Measurements from ENCODE around the gene OXLD1.
A peak's percentile ranks its signal among the peaks of the same experiment; 100 is the strongest.
"Not testable (repeated sequence)": the region's sequence is repeated elsewhere in the genome, so short reads cannot be mapped to it uniquely, and the experiment has no call there.

Gene OXLD1

GRCh38 chr17:81648707-81649085 is 17.7 kb downstream of the OXLD1 start:
- DNase-seq = no peak

GRCh38 chr17:81648013-81648706 is 18.2 kb downstream of the OXLD1 start:
- DNase-seq = no peak

GRCh38 chr17:81647640-81648012 is 18.8 kb downstream of the OXLD1 start:
- no peak for DNase-seq

- no peak for DNase-seq
Measured at GRCh38 chr17:81646869-81647600, 19.4 kb downstream of the OXLD1 start.

- no peak for DNase-seq
Measured at GRCh38 chr17:81644976-81645952, 21.1 kb downstream of the OXLD1 start.

- DNase-seq = no peak
Measured at GRCh38 chr17:81644496-81644895, 21.9 kb downstream of the OXLD1 start.

GRCh38 chr17:81641825-81642489 is 24.4 kb downstream of the OXLD1 start:
- DNase-seq = no peak

GRCh38 chr17:81640011-81640410 is 26.4 kb downstream of the OXLD1 start:
- DNase-seq = no peak

- no peak for DNase-seq
Measured at GRCh38 chr17:81638683-81639082, 27.7 kb downstream of the OXLD1 start.

GRCh38 chr17:81636505-81637288 is 29.7 kb downstream of the OXLD1 start, which contains the start of the genes NPLOC4 and TSPAN10:
NPLOC4 (minus strand) TSS chr17:81637112; CDS start chr17:81636930, 182 bp downstream.
TSPAN10 (plus strand) TSS chr17:81637196; CDS start chr17:81642413, 5,217 bp downstream.
- DNase-seq = peak; percentile 96

GRCh38 chr17:81635973-81636504 is 30.4 kb downstream of the OXLD1 start:
- no peak for DNase-seq

- no peak for DNase-seq
Measured at GRCh38 chr17:81635431-81635830, 31.0 kb downstream of the OXLD1 start.

- peak; percentile 3 for DNase-seq
Measured at GRCh38 chr17:81631482-81631881, 34.9 kb downstream of the OXLD1 start.

GRCh38 chr17:81630274-81630673 is 36.1 kb downstream of the OXLD1 start:
- DNase-seq = no peak

- no peak for DNase-seq
Measured at GRCh38 chr17:81621494-81622130, 44.8 kb downstream of the OXLD1 start.

GRCh38 chr17:81618307-81618706 is 48.1 kb downstream of the OXLD1 start:
- not testable (repeated sequence) for DNase-seq

- no peak for DNase-seq
Measured at GRCh38 chr17:81616877-81617276, 49.5 kb downstream of the OXLD1 start.

- DNase-seq = no peak
Measured at GRCh38 chr17:81615401-81615930, 50.9 kb downstream of the OXLD1 start.

Measured in right forelimb (tissue), 1 donor.